Panc1 (cell line): ENCODE data around the gene RDX. TPM values are rescaled to one million over a fixed set of nuclear protein-coding genes. Genes with fewer than 3 reads are reported as not detected.

ENCODE experiments used
- ATAC-seq: fragments of 200-7000 bp; cut with Tn5 transposase; 2 replicates; pipeline ENCODE4 v1.9.1; 2020; ENCODE audit warnings: mild to moderate bottlenecking, moderate library complexity
- BruUV-seq: library from RNA; stranded (reverse); fragments of 400-500 nt; replicated peaks from 2 replicates; lab custom pipeline; 2021; lab: Mats Ljungman, UMichigan
- CTCF ChIA-PET: fragments of 300-600 bp; sonication (Branson Sonifier 250); formaldehyde crosslinking; loops from one replicate; lab custom pipeline; 2022; ENCODE audit warnings: antibody characterized with exemption; lab: Charles Lee
- POLR2A ChIA-PET: fragments of 300-600 bp; sonication (Branson Sonifier 250); formaldehyde crosslinking; loops from one replicate; lab custom pipeline; 2022; ENCODE audit warnings: antibody characterized with exemption; lab: Charles Lee
- DNase-seq: peaks from one replicate; pipeline ENCODE4 v3.0.0-alpha.2; 2010; ENCODE audit warnings: low read depth, low spot score
- H3K27ac ChIP-seq: 2 replicates; pipeline ENCODE4 v1.5.1; 2011; ENCODE audit warnings: mild to moderate bottlenecking, low read length, inconsistent platforms
- H3K27me3 ChIP-seq: fragments of 200-500 bp; sonication (Bioruptor generic); 2 replicates; pipeline ENCODE4 v1.6.0; 2014; ENCODE audit warnings: low read length, inconsistent platforms; ENCODE audit not compliant: control insufficient read depth, insufficient read depth
- H3K36me3 ChIP-seq: fragments of 200-500 bp; sonication (Bioruptor generic); 2 replicates; pipeline ENCODE4 v1.5.1; 2014; ENCODE audit warnings: inconsistent platforms, mild to moderate bottlenecking, low read length, moderate library complexity; ENCODE audit not compliant: control insufficient read depth, insufficient read depth
- H3K4me1 ChIP-seq: 2 replicates; pipeline ENCODE4 v1.5.1; 2011; ENCODE audit warnings: inconsistent platforms, mild to moderate bottlenecking, low read length, moderate library complexity; ENCODE audit not compliant: control insufficient read depth, insufficient read depth
- H3K4me3 ChIP-seq, 2 experiments: 2 replicates each; pipeline ENCODE4 v1.5.1; 2011 to 2012; ENCODE audit warnings: low read depth in 2 of 2, low read length in 2 of 2, mild to moderate bottlenecking in 2 of 2, inconsistent platforms in 1 of 2, moderate library complexity in 1 of 2
- H3K9me3 ChIP-seq: fragments of 200-500 bp; sonication (Bioruptor generic); 2 replicates; pipeline ENCODE4 v1.5.1; 2014; ENCODE audit warnings: low read depth, mild to moderate bottlenecking, inconsistent platforms, low read length, moderate library complexity; ENCODE audit not compliant: control insufficient read depth, insufficient read depth
- POLR2AphosphoS5 ChIP-seq: IDR thresholded peaks from 2 replicates; pipeline ENCODE4 v1.6.1; 2012; ENCODE audit warnings: mild to moderate bottlenecking, low read depth, low read length, moderate library complexity
- SIN3A ChIP-seq: IDR thresholded peaks from 2 replicates; pipeline ENCODE4 v1.6.1; 2012; ENCODE audit warnings: low read depth, mild to moderate bottlenecking, low read length, moderate library complexity, borderline replicate concordance; ENCODE audit not compliant: insufficient read depth
- TCF7L2 ChIP-seq: IDR thresholded peaks from 2 replicates; pipeline ENCODE4 v1.6.1; 2011; ENCODE audit warnings: mild to moderate bottlenecking, low read depth, low read length, inconsistent platforms
- in situ Hi-C: cut with HindIII; loops from 2 replicates; pipeline ENCODE4 v1.10.0; 2016; ENCODE audit warnings: low sequenced_read_pairs, low pct_unique_long_range_greater_than_20kb
- intact Hi-C: fragments of 100-400 bp; cut with micrococcal nuclease; formaldehyde crosslinking; loops from one replicate; pipeline ENCODE4 v1.10.0; 2022; ENCODE audit not compliant: unreplicated experiment
- total RNA-seq: library from RNA; stranded (reverse); gene quantifications from one replicate; pipeline ENCODE4 v1.2.1, GENCODE V29; 2021; ENCODE audit not compliant: unreplicated experiment
- TF ChIP-seq, protein P1 (sequence below), 2 experiments: IDR thresholded peaks; 2 replicates each; pipeline ENCODE4 v1.6.1; 2011 to 2012; ENCODE audit warnings: low read depth in 2 of 2, control low read depth in 1 of 2, low read length in 1 of 2, mild to moderate bottlenecking in 1 of 2, moderate library complexity in 1 of 2; ENCODE audit not compliant: insufficient read depth in 1 of 2
- TF ChIP-seq, protein P2 (sequence below): fragments of 450-650 bp; IDR thresholded peaks from 2 replicates; pipeline ENCODE4 v1.5.1; 2017; ENCODE audit warnings: mild to moderate bottlenecking

Gene RDX
- total RNA-seq, 1 experiment from 2014 or later = 200 TPM

DNA sequence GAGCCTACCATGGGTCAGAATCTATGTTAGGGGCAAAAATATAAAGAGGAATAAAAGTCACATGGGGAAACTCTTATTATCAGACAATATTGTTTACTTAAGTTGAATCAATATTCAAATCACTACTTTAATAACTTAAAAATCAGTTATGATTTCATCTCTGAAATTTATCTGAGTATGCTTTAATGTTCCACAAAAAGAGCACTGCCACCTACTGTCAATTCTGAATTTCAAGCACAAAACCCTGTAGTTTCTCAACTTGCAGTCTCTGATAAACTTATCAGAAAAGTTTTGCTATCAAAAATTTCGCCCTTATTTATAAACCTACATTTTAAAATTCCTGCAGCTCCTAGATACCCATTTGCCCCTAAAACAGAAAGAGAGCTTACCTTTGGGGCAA, 47.3 kb downstream of the RDX start:
- ATAC-seq (no peak), DNase-seq (no peak)
- Histone ChIP-seq H3K4me3 (no peak overlapping the region), H3K27me3 (no peaks in the 10 kb centered on the region), H3K9me3 (no peaks in the 10 kb centered on the region), H3K27ac (no peak overlapping the region), H3K4me1 (peaks cover 8% of the 10 kb centered on the region), H3K36me3 (peaks cover 55% of the 10 kb centered on the region)
- intact Hi-C loops (no loop called here), in situ Hi-C loops (no loop called here)
- CTCF ChIA-PET = no interaction called here
- no peak for TF ChIP-seq TCF7L2
- TF ChIP-seq, protein P1, sequence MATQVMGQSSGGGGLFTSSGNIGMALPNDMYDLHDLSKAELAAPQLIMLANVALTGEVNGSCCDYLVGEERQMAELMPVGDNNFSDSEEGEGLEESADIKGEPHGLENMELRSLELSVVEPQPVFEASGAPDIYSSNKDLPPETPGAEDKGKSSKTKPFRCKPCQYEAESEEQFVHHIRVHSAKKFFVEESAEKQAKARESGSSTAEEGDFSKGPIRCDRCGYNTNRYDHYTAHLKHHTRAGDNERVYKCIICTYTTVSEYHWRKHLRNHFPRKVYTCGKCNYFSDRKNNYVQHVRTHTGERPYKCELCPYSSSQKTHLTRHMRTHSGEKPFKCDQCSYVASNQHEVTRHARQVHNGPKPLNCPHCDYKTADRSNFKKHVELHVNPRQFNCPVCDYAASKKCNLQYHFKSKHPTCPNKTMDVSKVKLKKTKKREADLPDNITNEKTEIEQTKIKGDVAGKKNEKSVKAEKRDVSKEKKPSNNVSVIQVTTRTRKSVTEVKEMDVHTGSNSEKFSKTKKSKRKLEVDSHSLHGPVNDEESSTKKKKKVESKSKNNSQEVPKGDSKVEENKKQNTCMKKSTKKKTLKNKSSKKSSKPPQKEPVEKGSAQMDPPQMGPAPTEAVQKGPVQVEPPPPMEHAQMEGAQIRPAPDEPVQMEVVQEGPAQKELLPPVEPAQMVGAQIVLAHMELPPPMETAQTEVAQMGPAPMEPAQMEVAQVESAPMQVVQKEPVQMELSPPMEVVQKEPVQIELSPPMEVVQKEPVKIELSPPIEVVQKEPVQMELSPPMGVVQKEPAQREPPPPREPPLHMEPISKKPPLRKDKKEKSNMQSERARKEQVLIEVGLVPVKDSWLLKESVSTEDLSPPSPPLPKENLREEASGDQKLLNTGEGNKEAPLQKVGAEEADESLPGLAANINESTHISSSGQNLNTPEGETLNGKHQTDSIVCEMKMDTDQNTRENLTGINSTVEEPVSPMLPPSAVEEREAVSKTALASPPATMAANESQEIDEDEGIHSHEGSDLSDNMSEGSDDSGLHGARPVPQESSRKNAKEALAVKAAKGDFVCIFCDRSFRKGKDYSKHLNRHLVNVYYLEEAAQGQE (IDR thresholded peaks at IDR 0.05; ENCODE audit: insufficient read depth in 1 of 2, low read depth in 2 of 2, low read length in 1 of 2) = no peak
- TF ChIP-seq, protein P2, sequence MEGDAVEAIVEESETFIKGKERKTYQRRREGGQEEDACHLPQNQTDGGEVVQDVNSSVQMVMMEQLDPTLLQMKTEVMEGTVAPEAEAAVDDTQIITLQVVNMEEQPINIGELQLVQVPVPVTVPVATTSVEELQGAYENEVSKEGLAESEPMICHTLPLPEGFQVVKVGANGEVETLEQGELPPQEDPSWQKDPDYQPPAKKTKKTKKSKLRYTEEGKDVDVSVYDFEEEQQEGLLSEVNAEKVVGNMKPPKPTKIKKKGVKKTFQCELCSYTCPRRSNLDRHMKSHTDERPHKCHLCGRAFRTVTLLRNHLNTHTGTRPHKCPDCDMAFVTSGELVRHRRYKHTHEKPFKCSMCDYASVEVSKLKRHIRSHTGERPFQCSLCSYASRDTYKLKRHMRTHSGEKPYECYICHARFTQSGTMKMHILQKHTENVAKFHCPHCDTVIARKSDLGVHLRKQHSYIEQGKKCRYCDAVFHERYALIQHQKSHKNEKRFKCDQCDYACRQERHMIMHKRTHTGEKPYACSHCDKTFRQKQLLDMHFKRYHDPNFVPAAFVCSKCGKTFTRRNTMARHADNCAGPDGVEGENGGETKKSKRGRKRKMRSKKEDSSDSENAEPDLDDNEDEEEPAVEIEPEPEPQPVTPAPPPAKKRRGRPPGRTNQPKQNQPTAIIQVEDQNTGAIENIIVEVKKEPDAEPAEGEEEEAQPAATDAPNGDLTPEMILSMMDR = peak; percentile 56; the same call in 1 of the 2 replicates
- no peak for TF ChIP-seq POLR2AphosphoS5
- TF ChIP-seq SIN3A = no peak
- POLR2A ChIA-PET = no interaction called here
- BruUV-seq = no TSS peak

DNA sequence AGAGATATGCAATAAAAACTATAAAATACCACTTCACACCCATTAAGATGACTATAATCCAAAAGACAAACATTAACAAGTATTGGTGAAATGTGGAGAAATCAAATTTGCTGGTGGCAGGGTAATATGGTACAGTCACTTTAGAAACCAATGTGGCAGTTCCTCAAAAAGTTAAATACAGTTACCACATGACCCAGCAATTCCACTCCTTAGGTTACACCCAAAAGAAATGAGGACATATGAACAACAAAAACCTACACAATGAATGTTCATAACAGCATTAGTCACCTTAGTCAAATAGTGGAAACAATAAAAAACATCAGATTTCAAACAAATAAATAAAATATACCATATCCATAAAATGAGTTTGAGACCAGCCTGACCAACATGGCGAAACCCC, 52.6 kb downstream of the RDX start:
- no TSS peak for BruUV-seq
- CTCF ChIA-PET = interaction anchor here (0.6 kb wide), 1 partner anchor 84 kb away, joined by 8 read pairs; no protein-coding TSS in a partner anchor
- DNase-seq (no peak), ATAC-seq (no peak)
- in situ Hi-C loops = no loop called here
- H3K27ac ChIP-seq = no peak overlapping the region
- no peaks in the 10 kb centered on the region for H3K27me3 ChIP-seq
- TF ChIP-seq SIN3A (no peak), POLR2AphosphoS5 (no peak), TCF7L2 (no peak)
- TF ChIP-seq, protein P1 (IDR thresholded peaks at IDR 0.05; ENCODE audit: insufficient read depth in 1 of 2, low read depth in 2 of 2, low read length in 1 of 2) = no peak
- TF ChIP-seq, protein P2 = no peak
- intact Hi-C loops = no loop called here
- H3K4me1 ChIP-seq = no peaks in the 10 kb centered on the region
- H3K4me3 ChIP-seq = no peak overlapping the region
- peaks cover 24% of the 10 kb centered on the region for H3K36me3 ChIP-seq
- POLR2A ChIA-PET = no interaction called here
- H3K9me3 ChIP-seq = no peaks in the 10 kb centered on the region
